ENCODE data around the gene PLOD2. TPM values are rescaled to one million over a fixed set of nuclear protein-coding genes. Genes with fewer than 3 reads are reported as not detected.

The PLOD2 gene
- total and polyA plus RNA-seq, 2 of the 4 experiments (the other 2 are of a cell fraction), result 84.0 to 117 TPM

DNA sequence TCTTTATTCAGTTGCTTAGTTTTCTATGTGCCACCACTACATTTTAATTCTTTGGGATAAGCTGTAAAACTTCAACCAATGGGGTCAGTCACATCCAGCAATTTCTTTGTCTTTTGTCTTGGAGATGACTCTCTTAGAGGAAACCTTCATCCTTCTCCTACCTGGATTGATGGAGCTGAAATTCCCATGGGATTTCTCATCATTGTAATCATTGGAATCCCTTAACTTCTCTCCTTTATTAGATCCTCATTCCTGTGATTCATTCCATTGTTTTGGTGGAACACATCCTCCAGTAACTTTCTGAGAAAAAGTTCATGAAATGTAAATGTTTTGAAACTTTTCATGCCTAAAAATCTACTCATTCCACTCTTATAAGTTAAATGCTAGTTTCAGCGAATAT, 9.6 kb upstream of the PLOD2 start:
- no peak overlapping the region for H2BK20ac ChIP-seq (ENCODE audit: low read depth, low read length)
- no peak overlapping the region for H2BK5ac ChIP-seq (ENCODE audit: low read depth, low read length, poor library complexity, severe bottlenecking)
- DNase-seq (no peak), ATAC-seq (ENCODE audit: low read depth) (no peak)
- no peak overlapping the region for H3K4me2 ChIP-seq (ENCODE audit: low read depth, low read length)
- no peak overlapping the region for H3K4me3 ChIP-seq (ENCODE audit: insufficient read depth, low read depth, low read length)
- H3K27ac ChIP-seq (ENCODE audit: insufficient read depth, low read length), result no peak overlapping the region
- WGBS, 2 experiments (ENCODE audit: extremely low coverage in 2 of 2, insufficient read length in 1 of 2), result no CpG with 5 or more reads among the region's 1 CpG
- no peak overlapping the region for H3K23ac ChIP-seq (ENCODE audit: low read depth, low read length)
- H3K9me1 ChIP-seq (ENCODE audit: insufficient read depth, low read length), result no peaks in the 10 kb centered on the region
- no peak overlapping the region for H2AFZ ChIP-seq (replicated peaks; ENCODE audit: low read length, poor library complexity)
- no peak overlapping the region for H3K9ac ChIP-seq (ENCODE audit: low read depth, low read length)
- H2AK9ac ChIP-seq (replicated peaks; ENCODE audit: low read depth, low read length, poor library complexity), result no peak overlapping the region
- in situ Hi-C loops (cut with MboI; ENCODE audit: low sequenced_read_pairs), result loop anchor here (10.0 kb wide), 1 partner anchor 396 kb away; no protein-coding TSS in a partner anchor
- no peaks in the 10 kb centered on the region for H3K27me3 ChIP-seq (ENCODE audit: control insufficient read depth, insufficient read depth, low read length)
- no peak overlapping the region for H2BK120ac ChIP-seq (ENCODE audit: low read depth, low read length)
- no peak overlapping the region for H4K5ac ChIP-seq (ENCODE audit: low read depth, low read length)
- no peak overlapping the region for H3K56ac ChIP-seq (ENCODE audit: extremely low read depth, insufficient read depth, low read length)
- no peak overlapping the region for H2BK15ac ChIP-seq (ENCODE audit: low read depth, low read length)
- H2AK5ac ChIP-seq (ENCODE audit: low read depth, low read length), result no peak overlapping the region
- H4K8ac ChIP-seq (ENCODE audit: low read depth in 2 of 2, low read length in 2 of 2), result no peak overlapping the region
- H3K9me3 ChIP-seq (ENCODE audit: control insufficient read depth, insufficient read depth, low read length), result no peaks in the 10 kb centered on the region
- H3K4me1 ChIP-seq (ENCODE audit: control insufficient read depth, insufficient read depth, low read length), result peaks cover 4% of the 10 kb centered on the region
- no peak overlapping the region for H3K4ac ChIP-seq (ENCODE audit: low read depth, low read length)
- no peaks in the 10 kb centered on the region for H4K20me1 ChIP-seq (ENCODE audit: insufficient read depth, low read length)
- no peaks in the 10 kb centered on the region for H3K79me1 ChIP-seq (ENCODE audit: low read depth in 1 of 2, low read length in 2 of 2)
- no peaks in the 10 kb centered on the region for H3K36me3 ChIP-seq (ENCODE audit: control insufficient read depth, insufficient read depth, low read length)
- ChIA-PET CTCF (no interaction called here), POLR2A (ENCODE audit: unreplicated experiment) (no interaction called here)
- no peak for TF ChIP-seq USF2 (IDR thresholded peaks at IDR 0.05; ENCODE audit: low read depth, low read length)
- TF ChIP-seq CHD1 (IDR thresholded peaks at IDR 0.05; ENCODE audit: low read depth, low read length), result no peak
- no peak for TF ChIP-seq NFE2L2 (IDR thresholded peaks at IDR 0.05; ENCODE audit: low read depth, low read length)
- TF ChIP-seq RCOR1 (IDR thresholded peaks at IDR 0.05; ENCODE audit: insufficient replicate concordance, low read length), result no peak
- TF ChIP-seq MXI1 (IDR thresholded peaks at IDR 0.05; ENCODE audit: borderline replicate concordance, low read depth, low read length), result no peak
- no peak for TF ChIP-seq POLR2A (IDR thresholded peaks at IDR 0.05; ENCODE audit: low read depth, low read length)
- TF ChIP-seq RFX5 (IDR thresholded peaks at IDR 0.05; ENCODE audit: low read depth, low read length), result no peak
- TF ChIP-seq FOS (IDR thresholded peaks at IDR 0.05; ENCODE audit: low read depth, low read length), result no peak
- TF ChIP-seq CTCF (conservative IDR thresholded peaks at IDR 0.05; ENCODE audit: low read depth, low read length), result no peak
- no peak for TF ChIP-seq CEBPB (IDR thresholded peaks at IDR 0.05; ENCODE audit: low read depth, low read length)
- no peak for TF ChIP-seq SMC3 (IDR thresholded peaks at IDR 0.05; ENCODE audit: low read depth, low read length)
- no peak for TF ChIP-seq BHLHE40 (IDR thresholded peaks at IDR 0.05; ENCODE audit: low read depth, low read length)
- TF ChIP-seq MAZ (IDR thresholded peaks at IDR 0.05; ENCODE audit: borderline replicate concordance, low read depth, low read length), result no peak
- no peak for TF ChIP-seq MAFK (IDR thresholded peaks at IDR 0.05; ENCODE audit: low read depth, low read length)
- TF ChIP-seq, protein P1, sequence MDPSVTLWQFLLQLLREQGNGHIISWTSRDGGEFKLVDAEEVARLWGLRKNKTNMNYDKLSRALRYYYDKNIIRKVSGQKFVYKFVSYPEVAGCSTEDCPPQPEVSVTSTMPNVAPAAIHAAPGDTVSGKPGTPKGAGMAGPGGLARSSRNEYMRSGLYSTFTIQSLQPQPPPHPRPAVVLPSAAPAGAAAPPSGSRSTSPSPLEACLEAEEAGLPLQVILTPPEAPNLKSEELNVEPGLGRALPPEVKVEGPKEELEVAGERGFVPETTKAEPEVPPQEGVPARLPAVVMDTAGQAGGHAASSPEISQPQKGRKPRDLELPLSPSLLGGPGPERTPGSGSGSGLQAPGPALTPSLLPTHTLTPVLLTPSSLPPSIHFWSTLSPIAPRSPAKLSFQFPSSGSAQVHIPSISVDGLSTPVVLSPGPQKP (IDR thresholded peaks at IDR 0.05; ENCODE audit: borderline replicate concordance, low read depth, low read length), result no peak
- TF ChIP-seq RAD21 (IDR thresholded peaks at IDR 0.05; ENCODE audit: low read length), result no peak
- H4K91ac ChIP-seq (ENCODE audit: insufficient read depth, low read depth, low read length), result no peak overlapping the region
- dilution Hi-C loops (cut with HindIII; ENCODE audit: low sequenced_read_pairs, unreplicated experiment), result no loop called here
- H3K18ac ChIP-seq (ENCODE audit: low read depth, low read length), result no peak overlapping the region
- no TSS peak for BruUV-seq (replicated peaks)
- H3K14ac ChIP-seq (replicated peaks; ENCODE audit: low read depth, low read length), result no peak overlapping the region
- intact Hi-C loops (cut with micrococcal nuclease), result no loop called here

All from IMR-90 (cell line).